HCT116 (cell line): ENCODE measurements around the gene GABARAP. TPM values are rescaled to one million over a fixed set of nuclear protein-coding genes. Genes with fewer than 3 reads are reported as not detected.

Experiments
- ATAC-seq: fragments of 200-7000 bp; cut with Tn5 transposase; 2 replicates; pipeline ENCODE4 v1.9.1; 2020; ENCODE audit warnings: mild to moderate bottlenecking, moderate library complexity
- BruUV-seq: library from RNA; stranded (reverse); fragments of 400-500 nt; replicated peaks from 2 replicates; lab custom pipeline; 2021; lab: Mats Ljungman, UMichigan
- CTCF ChIA-PET: fragments of 300-600 bp; sonication (Branson Sonifier 250); formaldehyde crosslinking; loops from one replicate; lab custom pipeline; 2021; ENCODE audit warnings: antibody characterized with exemption; lab: Charles Lee
- POLR2A ChIA-PET: fragments of 300-600, 350-600 bp; sonication (Branson Sonifier 250); formaldehyde crosslinking; loops from one replicate; lab custom pipeline; 2021; ENCODE audit warnings: antibody characterized with exemption; lab: Charles Lee
- RAD21 ChIA-PET, 2 experiments: fragments of 300-600 bp; sonication (Branson Sonifier 250); formaldehyde crosslinking; loops; one replicate each; lab custom pipeline; 2023; ENCODE audit warnings: low total read pairs in 2 of 2; ENCODE audit not compliant: uncharacterized antibody in 2 of 2, unreplicated experiment in 2 of 2, low non-redundant PET in 1 of 2; lab: Charles Lee
- DNase-seq: peaks from one replicate; pipeline ENCODE4 v3.0.0-alpha.2; 2010; ENCODE audit warnings: low read depth, low spot score
- H2AFZ ChIP-seq: fragments of 200-600 bp; shearing (Covaris generic), sonication (generic); 2 replicates; pipeline ENCODE4 v1.6.1; 2017; ENCODE audit warnings: low read depth, mixed run types, mixed read lengths, antibody characterized with exemption, low read length; ENCODE audit not compliant: poor library complexity, severe bottlenecking
- H3K27ac ChIP-seq: 2 replicates; pipeline ENCODE4 v1.5.1; 2012; ENCODE audit warnings: low read depth, low read length
- H3K27me3 ChIP-seq: fragments of 200-600 bp; sonication (generic); 2 replicates; pipeline ENCODE4 v1.6.1; 2016; ENCODE audit warnings: mixed run types, low read length, mixed read lengths; ENCODE audit not compliant: insufficient read depth
- H3K36me3 ChIP-seq, 2 experiments: fragments of 200-500 bp in 1 of 2; fragments of 200-600 bp in 1 of 2; sonication (Bioruptor generic) in 1 of 2; sonication (generic) in 1 of 2; 2 replicates each; pipeline versions ENCODE4 v1.5.1 to v1.6.1; 2014 to 2016; ENCODE audit warnings: low read length in 2 of 2, inconsistent platforms in 1 of 2, mixed read lengths in 1 of 2, mixed run types in 1 of 2; ENCODE audit not compliant: insufficient read depth in 2 of 2, control insufficient read depth in 1 of 2
- H3K4me1 ChIP-seq, 2 experiments: fragments of 200-600 bp in 1 of 2; sonication (generic) in 1 of 2; 2 replicates each; pipeline versions ENCODE4 v1.5.1 to v1.6.1; 2012 to 2017; ENCODE audit warnings: low read length in 2 of 2, inconsistent platforms in 1 of 2, mild to moderate bottlenecking in 1 of 2, mixed read lengths in 1 of 2, mixed run types in 1 of 2, moderate library complexity in 1 of 2; ENCODE audit not compliant: insufficient read depth in 2 of 2, control insufficient read depth in 1 of 2
- H3K4me2 ChIP-seq: fragments of 200-600 bp; sonication (generic); 2 replicates; pipeline ENCODE4 v1.6.1; 2017; ENCODE audit warnings: mixed run types, low read length, mixed read lengths
- H3K4me3 ChIP-seq, 2 experiments: fragments of 200-600 bp in 1 of 2; sonication (generic) in 1 of 2; replicated peaks in 1 of 2; 2 replicates each; pipeline ENCODE4 v1.5.1; 2011 to 2016; ENCODE audit warnings: low read length in 2 of 2, control low read depth in 1 of 2, low read depth in 1 of 2, mild to moderate bottlenecking in 1 of 2, mixed read lengths in 1 of 2, mixed run types in 1 of 2
- H3K79me2 ChIP-seq: fragments of 200-600 bp; sonication (generic); 2 replicates; pipeline ENCODE4 v1.6.1; 2017; ENCODE audit warnings: mild to moderate bottlenecking, mixed run types, low read length, moderate library complexity, mixed read lengths; ENCODE audit not compliant: insufficient read depth
- H3K9ac ChIP-seq: fragments of 200-600 bp; sonication (generic); 2 replicates; pipeline ENCODE4 v1.6.1; 2016; ENCODE audit warnings: low read length, mixed read lengths
- H3K9me2 ChIP-seq: fragments of 200-600 bp; sonication (generic), shearing (Covaris generic); 2 replicates; pipeline ENCODE4 v1.6.1; 2017; ENCODE audit warnings: mixed run types, mild to moderate bottlenecking, moderate library complexity; ENCODE audit not compliant: insufficient read depth
- H3K9me3 ChIP-seq, 2 experiments: fragments of 200-500 bp in 1 of 2; fragments of 200-600 bp in 1 of 2; sonication (Bioruptor generic) in 1 of 2; sonication (generic) in 1 of 2; 2 replicates each; pipeline ENCODE4 v1.6.1; 2014 to 2017; ENCODE audit warnings: low read length in 2 of 2, mixed read lengths in 2 of 2, inconsistent platforms in 1 of 2, low read depth in 1 of 2, mild to moderate bottlenecking in 1 of 2, mixed run types in 1 of 2, moderate library complexity in 1 of 2; ENCODE audit not compliant: control insufficient read depth in 1 of 2, insufficient read depth in 1 of 2
- H4K20me1 ChIP-seq: fragments of 200-600 bp; sonication (generic), shearing (Covaris generic); 2 replicates; pipeline ENCODE4 v1.6.1; 2017; ENCODE audit warnings: mixed run types, mild to moderate bottlenecking, moderate library complexity; ENCODE audit not compliant: insufficient read depth
- CBX3 ChIP-seq: IDR thresholded peaks from 2 replicates; pipeline ENCODE4 v1.6.1; 2012; ENCODE audit warnings: low read depth
- CEBPB ChIP-seq: IDR thresholded peaks from 2 replicates; pipeline ENCODE4 v1.6.1; 2012; ENCODE audit warnings: low read depth
- JUND ChIP-seq: IDR thresholded peaks from 2 replicates; pipeline ENCODE4 v1.6.1; 2012
- POLR2A ChIP-seq: IDR thresholded peaks from 2 replicates; pipeline ENCODE4 v1.7.0; 2011; ENCODE audit warnings: borderline replicate concordance; ENCODE audit not compliant: insufficient read depth, insufficient read length; ENCODE audit errors: extremely low read depth
- POLR2AphosphoS5 ChIP-seq: IDR thresholded peaks from 2 replicates; pipeline ENCODE4 v1.6.1; 2011; ENCODE audit warnings: mild to moderate bottlenecking, low read depth, low read length, moderate library complexity
- RAD21 ChIP-seq: IDR thresholded peaks from 2 replicates; pipeline ENCODE4 v1.6.1; 2012; ENCODE audit warnings: low read depth, mild to moderate bottlenecking
- TCF7L2 ChIP-seq: IDR thresholded peaks from 2 replicates; pipeline ENCODE4 v1.7.0; 2011; ENCODE audit warnings: borderline replicate concordance, inconsistent platforms; ENCODE audit not compliant: insufficient read depth, insufficient read length; ENCODE audit errors: extremely low read depth
- YY1 ChIP-seq: IDR thresholded peaks from 2 replicates; pipeline ENCODE4 v1.6.1; 2011; ENCODE audit warnings: low read length, low read depth, moderate library complexity, mild to moderate bottlenecking; ENCODE audit not compliant: insufficient replicate concordance; ENCODE audit errors: extremely low read depth
- ZFX ChIP-seq: fragments of 450-650 bp; IDR thresholded peaks from 2 replicates; pipeline ENCODE4 v1.6.1; 2017
- ZNF274 ChIP-seq: fragments of 200-500 bp; sonication (Bioruptor generic); IDR thresholded peaks from 2 replicates; pipeline ENCODE4 v1.6.1; 2014; ENCODE audit warnings: mild to moderate bottlenecking, low read depth, low read length, inconsistent platforms
- intact Hi-C: fragments of 100-400 bp; cut with micrococcal nuclease; formaldehyde crosslinking; loops from 2 replicates; pipeline ENCODE4 v1.10.0; 2022
- total RNA-seq: library from RNA; stranded (reverse); gene quantifications from one replicate; pipeline ENCODE4 v1.2.1, GENCODE V29; 2021; ENCODE audit not compliant: unreplicated experiment
- TF ChIP-seq, protein P1 (sequence below): IDR thresholded peaks from 2 replicates; pipeline ENCODE4 v1.6.1; 2012
- TF ChIP-seq, protein P2 (sequence below), 3 experiments: fragments of 200-600 bp in 1 of 3; sonication (generic) in 1 of 3; IDR thresholded peaks in 2 of 3; conservative IDR thresholded peaks in 1 of 3; 2 replicates each; pipeline ENCODE4 v1.5.1; 2012 to 2017; ENCODE audit warnings: low read depth in 2 of 3, low read length in 2 of 3, antibody characterized with exemption in 1 of 3, borderline replicate concordance in 1 of 3, control low read depth in 1 of 3, mild to moderate bottlenecking in 1 of 3, mixed read lengths in 1 of 3, mixed run types in 1 of 3, moderate library complexity in 1 of 3; ENCODE audit not compliant: insufficient read depth in 1 of 3
- TF ChIP-seq, protein P3 (sequence below): IDR thresholded peaks from 2 replicates; pipeline ENCODE4 v1.6.1; 2011; ENCODE audit warnings: mild to moderate bottlenecking, low read length, moderate library complexity; ENCODE audit not compliant: insufficient replicate concordance; ENCODE audit errors: extremely low read depth
- TF ChIP-seq, protein P4 (sequence below): IDR thresholded peaks from 2 replicates; pipeline ENCODE4 v1.6.1; 2012; ENCODE audit warnings: low read depth
- TF ChIP-seq, protein P5 (sequence below): IDR thresholded peaks from 2 replicates; pipeline ENCODE4 v1.6.1; 2012

GABARAP gene
- total RNA-seq, 1 experiment from 2014 or later = 287 TPM

DNA sequence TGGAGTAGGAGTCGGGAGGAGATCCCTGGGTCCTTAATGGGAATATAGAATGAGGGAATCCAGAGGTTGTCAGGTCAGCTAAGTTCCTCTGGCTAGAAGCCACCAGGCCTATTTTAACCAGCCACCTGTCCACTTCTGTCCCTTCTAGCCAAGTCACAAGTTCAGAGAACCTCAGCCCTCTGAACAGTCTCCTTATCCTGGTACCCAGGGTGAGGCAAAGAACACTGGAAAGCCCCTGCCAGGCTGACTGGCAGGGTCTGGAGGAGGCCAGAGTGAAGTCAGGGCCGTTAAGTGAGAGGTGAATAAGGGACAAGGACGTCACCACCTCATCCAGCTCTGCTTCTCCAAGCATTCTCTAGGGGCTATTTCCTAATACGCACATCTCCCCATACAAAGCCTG is 6.5 kb upstream of the GABARAP start:
- Histone ChIP-seq H3K9me2 (no peaks in the 10 kb centered on the region), H3K36me3 (peaks cover 14 to 27% of the 10 kb centered on the region in 2 experiments; a peak in 3 of 4 replicates), H3K4me2 (no peak overlapping the region), H2AFZ (no peak overlapping the region), H3K9me3 (no peaks in the 10 kb centered on the region), H3K79me2 (peaks cover 70% of the 10 kb centered on the region), H3K27me3 (no peaks in the 10 kb centered on the region), H3K27ac (no peak overlapping the region), H3K4me1 (peaks cover 13 to 25% of the 10 kb centered on the region in 2 experiments), H3K9ac (0 out of 2 replicates have a peak overlapping the region, but pooled peaks have one; percentile 4), H3K4me3 (no peak overlapping the region), H4K20me1 (no peaks in the 10 kb centered on the region)
- CTCF ChIA-PET = interaction anchor here (1.9 kb wide), 1 partner anchor 28 kb away, joined by 5 read pairs; no protein-coding TSS in a partner anchor
- intact Hi-C loops = no loop called here
- POLR2A ChIA-PET = interaction anchor here (0.7 kb wide), 1 partner anchor 1000 kb away, joined by 3 read pairs; the partner anchor contains the start of gene PFAS
- DNase-seq = no peak
- TF ChIP-seq CBX3 (no peak), CEBPB (no peak), TCF7L2 (no peak), ZFX (no peak), RAD21 (no peak), YY1 (no peak), POLR2AphosphoS5 (no peak), JUND (no peak), ZNF274 (no peak), POLR2A (no peak)
- TF ChIP-seq, protein P1, sequence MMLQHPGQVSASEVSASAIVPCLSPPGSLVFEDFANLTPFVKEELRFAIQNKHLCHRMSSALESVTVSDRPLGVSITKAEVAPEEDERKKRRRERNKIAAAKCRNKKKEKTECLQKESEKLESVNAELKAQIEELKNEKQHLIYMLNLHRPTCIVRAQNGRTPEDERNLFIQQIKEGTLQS = no peak
- TF ChIP-seq, protein P2, sequence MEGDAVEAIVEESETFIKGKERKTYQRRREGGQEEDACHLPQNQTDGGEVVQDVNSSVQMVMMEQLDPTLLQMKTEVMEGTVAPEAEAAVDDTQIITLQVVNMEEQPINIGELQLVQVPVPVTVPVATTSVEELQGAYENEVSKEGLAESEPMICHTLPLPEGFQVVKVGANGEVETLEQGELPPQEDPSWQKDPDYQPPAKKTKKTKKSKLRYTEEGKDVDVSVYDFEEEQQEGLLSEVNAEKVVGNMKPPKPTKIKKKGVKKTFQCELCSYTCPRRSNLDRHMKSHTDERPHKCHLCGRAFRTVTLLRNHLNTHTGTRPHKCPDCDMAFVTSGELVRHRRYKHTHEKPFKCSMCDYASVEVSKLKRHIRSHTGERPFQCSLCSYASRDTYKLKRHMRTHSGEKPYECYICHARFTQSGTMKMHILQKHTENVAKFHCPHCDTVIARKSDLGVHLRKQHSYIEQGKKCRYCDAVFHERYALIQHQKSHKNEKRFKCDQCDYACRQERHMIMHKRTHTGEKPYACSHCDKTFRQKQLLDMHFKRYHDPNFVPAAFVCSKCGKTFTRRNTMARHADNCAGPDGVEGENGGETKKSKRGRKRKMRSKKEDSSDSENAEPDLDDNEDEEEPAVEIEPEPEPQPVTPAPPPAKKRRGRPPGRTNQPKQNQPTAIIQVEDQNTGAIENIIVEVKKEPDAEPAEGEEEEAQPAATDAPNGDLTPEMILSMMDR (IDR thresholded peaks at IDR 0.05 in 2 of 3, conservative IDR thresholded peaks at IDR 0.05 in 1 of 3; ENCODE audit: borderline replicate concordance in 1 of 3, insufficient read depth in 1 of 3, low read depth in 2 of 3, low read length in 2 of 3) = no peak
- TF ChIP-seq, protein P3, sequence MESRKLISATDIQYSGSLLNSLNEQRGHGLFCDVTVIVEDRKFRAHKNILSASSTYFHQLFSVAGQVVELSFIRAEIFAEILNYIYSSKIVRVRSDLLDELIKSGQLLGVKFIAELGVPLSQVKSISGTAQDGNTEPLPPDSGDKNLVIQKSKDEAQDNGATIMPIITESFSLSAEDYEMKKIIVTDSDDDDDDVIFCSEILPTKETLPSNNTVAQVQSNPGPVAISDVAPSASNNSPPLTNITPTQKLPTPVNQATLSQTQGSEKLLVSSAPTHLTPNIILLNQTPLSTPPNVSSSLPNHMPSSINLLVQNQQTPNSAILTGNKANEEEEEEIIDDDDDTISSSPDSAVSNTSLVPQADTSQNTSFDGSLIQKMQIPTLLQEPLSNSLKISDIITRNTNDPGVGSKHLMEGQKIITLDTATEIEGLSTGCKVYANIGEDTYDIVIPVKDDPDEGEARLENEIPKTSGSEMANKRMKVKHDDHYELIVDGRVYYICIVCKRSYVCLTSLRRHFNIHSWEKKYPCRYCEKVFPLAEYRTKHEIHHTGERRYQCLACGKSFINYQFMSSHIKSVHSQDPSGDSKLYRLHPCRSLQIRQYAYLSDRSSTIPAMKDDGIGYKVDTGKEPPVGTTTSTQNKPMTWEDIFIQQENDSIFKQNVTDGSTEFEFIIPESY = no peak
- TF ChIP-seq, protein P4, sequence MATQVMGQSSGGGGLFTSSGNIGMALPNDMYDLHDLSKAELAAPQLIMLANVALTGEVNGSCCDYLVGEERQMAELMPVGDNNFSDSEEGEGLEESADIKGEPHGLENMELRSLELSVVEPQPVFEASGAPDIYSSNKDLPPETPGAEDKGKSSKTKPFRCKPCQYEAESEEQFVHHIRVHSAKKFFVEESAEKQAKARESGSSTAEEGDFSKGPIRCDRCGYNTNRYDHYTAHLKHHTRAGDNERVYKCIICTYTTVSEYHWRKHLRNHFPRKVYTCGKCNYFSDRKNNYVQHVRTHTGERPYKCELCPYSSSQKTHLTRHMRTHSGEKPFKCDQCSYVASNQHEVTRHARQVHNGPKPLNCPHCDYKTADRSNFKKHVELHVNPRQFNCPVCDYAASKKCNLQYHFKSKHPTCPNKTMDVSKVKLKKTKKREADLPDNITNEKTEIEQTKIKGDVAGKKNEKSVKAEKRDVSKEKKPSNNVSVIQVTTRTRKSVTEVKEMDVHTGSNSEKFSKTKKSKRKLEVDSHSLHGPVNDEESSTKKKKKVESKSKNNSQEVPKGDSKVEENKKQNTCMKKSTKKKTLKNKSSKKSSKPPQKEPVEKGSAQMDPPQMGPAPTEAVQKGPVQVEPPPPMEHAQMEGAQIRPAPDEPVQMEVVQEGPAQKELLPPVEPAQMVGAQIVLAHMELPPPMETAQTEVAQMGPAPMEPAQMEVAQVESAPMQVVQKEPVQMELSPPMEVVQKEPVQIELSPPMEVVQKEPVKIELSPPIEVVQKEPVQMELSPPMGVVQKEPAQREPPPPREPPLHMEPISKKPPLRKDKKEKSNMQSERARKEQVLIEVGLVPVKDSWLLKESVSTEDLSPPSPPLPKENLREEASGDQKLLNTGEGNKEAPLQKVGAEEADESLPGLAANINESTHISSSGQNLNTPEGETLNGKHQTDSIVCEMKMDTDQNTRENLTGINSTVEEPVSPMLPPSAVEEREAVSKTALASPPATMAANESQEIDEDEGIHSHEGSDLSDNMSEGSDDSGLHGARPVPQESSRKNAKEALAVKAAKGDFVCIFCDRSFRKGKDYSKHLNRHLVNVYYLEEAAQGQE = no peak
- TF ChIP-seq, protein P5, sequence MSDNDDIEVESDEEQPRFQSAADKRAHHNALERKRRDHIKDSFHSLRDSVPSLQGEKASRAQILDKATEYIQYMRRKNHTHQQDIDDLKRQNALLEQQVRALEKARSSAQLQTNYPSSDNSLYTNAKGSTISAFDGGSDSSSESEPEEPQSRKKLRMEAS = no peak
- no peak for ATAC-seq
- RAD21 ChIA-PET = no interaction called here
- no TSS peak for BruUV-seq
